NCI-H1048 (cell line): ENCODE results near the gene CEBPA.
"Not testable (repeated sequence)": the region's sequence is repeated elsewhere in the genome, so short reads cannot be mapped to it uniquely, and the experiment has no call there.

Experiments
- DNase-seq: peaks from one replicate; lab custom pipeline; 2025; lab: John Stamatoyannopoulos, UW

The CEBPA gene

DNA sequence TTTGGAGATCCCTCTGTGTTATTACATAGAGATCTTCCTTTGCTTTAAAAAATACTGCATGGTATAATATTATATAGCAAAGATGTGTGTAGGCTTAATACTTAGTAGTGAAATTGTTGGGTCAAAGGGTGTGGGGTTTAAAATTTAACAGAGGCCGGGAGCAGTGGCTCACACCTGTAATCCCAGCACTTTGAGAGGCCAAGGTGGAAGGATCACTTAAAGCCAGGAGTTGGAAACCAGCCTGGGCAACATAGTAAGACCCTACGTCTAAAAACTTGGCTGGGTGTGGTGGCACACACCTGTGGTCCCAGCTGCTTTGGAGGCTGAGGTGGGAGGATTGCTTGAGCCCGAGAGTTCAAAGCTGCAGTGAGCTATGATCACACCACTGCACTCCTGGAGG is 22.3 kb upstream of the CEBPA start:
- no peak for DNase-seq

DNA sequence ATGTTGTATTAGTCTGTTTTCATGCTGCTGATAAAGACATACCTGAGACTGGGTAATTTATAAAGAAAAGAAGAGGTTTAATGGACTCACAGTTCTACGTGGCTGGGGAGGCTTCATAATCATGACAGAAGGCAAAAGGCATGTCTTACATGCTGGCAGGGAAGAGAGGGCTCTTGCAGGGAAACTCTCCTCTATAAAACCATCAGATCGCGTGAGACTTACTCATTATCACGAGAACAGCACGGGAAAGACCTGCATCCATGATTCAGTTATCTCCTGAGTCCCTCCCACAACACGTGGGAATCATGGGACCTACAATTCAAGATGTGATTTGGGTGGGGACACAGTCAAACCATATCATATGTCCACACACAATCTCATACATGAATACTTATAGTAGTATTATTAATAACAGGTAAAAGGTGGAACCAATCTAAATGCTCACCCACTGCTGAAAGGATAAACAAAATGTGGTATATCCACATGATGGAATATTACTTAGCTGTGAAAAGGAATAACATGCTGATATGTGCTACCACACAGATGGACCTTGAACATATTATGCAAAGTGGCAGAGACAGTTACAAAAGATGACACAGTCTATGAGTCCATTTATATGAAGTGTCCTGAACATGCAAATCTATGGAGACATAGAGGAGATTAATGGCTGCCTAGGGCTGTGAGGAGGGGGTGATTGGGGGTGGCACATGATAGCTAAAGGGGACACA is 20.9 kb upstream of the CEBPA start:
- DNase-seq, result no peak

DNA sequence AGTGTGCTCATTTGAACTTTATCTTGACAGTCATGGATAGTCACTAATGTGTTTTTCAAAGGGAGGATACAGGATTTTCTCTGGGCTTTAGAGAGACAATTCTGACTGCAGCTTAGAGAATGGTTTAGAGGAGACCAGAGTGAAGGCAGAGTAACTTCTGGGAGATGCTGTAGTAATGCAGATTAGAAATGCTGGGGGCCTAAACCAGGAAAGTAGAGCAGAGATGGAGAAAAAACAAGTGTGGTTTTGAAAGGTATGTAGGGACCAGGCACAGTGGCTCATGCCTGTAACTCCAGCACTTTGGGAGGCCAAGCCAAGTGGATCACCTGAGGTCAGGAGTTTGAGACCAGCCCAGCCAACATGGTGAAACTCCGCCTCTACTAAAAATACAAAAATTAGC is 18.3 kb upstream of the CEBPA start:
- DNase-seq, result no peak

DNA sequence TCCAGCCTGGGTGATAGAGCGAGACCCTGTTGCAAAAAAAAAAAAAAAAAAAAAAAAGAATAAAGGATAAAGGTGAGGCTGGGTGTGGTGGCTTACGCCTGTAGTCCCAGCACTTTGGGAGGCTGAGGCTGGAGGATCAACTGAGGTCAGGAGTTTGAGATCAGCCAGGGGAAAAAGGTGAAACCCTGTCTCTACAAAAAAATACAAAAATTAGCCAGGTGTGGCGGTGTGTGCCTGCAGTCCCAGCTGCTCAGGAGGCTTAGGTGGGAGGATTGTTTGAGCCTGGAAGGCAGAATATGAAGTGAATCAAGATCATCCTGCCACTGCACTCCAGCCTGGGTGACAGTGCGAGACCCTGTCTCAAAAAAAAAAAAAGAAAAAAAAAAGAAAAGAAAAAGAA is 15.7 kb upstream of the CEBPA start:
- DNase-seq, result not testable (repeated sequence)

DNA sequence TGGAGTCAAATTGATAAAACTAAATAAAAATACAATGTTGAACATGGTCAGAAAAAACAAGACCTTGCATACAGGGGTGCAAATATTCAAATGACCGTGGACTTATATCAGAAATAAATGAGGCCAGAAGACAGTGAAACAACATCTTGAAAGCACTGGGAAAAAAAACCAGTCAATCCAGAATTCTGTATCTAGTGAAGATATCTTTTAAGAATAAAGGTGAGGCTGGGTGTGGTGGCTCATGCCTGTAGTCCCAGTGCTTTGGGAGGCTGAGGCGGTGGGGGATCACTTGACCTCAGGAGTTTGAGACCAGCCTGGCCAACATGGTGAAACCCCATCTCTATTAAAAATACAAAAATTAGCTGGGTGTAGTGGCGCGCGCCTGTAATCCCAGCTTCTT is 15.2 kb upstream of the CEBPA start:
- no peak for DNase-seq

DNA sequence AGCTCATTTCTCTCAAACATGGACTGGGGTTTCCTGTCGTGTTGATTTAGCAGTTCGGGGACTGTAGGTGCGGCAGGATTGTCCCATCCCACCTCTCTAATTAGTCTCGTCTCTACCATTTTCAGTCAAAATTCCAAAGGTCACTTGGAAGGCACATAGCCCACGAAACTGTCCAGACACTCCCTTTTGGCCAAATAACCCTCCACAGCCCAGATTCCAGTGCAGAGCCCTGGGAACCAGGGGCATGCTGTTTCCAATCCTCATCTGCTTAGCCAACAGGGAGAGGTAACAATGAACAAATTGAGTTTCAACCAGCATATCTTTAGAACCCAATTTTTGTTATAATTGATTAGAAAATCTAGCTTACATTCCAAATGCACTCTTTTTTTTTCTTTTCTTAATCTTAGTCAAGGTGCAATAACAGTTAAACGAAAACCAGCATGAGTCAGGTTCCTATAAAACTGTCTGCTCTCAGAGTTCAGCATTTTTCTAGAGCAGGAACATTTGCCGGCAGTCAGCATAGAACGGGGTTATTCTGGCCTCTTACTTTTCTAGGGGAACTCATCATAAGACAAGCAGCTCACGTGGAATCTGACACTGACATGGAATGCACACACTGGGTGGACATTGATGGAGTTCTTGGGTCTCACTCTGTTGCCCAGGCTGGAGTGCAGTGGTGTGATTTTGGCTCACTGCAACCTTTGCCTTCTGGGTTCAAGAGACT is 14.4 kb upstream of the CEBPA start:
- DNase-seq, result no peak

DNA sequence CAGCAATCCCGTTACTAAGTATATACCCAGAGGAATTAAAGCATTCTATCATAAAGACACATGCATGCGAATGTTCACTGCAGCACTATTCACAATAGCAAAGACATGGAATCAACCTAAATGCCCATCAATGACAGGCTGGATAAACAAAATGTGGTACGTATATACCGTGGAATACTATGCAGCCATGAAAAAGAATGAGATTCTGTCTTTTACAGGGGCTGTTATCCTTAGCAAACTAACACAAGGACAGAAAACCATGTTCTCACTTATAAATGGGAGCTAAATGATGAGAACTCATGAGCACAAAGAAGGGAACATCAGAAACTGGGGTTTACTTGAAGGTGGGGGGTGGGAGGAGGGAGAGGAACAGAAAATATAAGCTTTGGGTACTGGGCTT is 10.5 kb upstream of the CEBPA start:
- DNase-seq, result not testable (repeated sequence)

DNA sequence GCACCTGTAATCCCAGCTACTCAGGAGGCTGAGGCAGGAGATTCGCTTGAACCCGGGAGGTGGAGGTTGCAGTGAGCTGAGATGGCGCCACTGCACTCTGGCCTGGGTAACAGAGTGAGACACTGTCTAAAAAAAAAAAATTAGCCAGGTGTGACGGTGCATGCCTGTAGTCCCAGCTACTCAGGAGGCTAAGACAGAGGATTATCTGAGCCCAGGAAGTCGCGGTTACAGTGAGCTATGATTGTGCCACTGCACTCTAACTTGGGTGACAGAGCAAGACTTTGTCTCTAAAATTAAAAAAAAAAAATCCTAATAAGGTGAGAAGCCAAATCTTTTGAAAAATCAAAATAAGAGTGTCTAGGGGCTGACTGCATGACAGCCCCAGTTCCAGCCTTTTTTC is 9.7 kb upstream of the CEBPA start:
- no peak for DNase-seq

DNA sequence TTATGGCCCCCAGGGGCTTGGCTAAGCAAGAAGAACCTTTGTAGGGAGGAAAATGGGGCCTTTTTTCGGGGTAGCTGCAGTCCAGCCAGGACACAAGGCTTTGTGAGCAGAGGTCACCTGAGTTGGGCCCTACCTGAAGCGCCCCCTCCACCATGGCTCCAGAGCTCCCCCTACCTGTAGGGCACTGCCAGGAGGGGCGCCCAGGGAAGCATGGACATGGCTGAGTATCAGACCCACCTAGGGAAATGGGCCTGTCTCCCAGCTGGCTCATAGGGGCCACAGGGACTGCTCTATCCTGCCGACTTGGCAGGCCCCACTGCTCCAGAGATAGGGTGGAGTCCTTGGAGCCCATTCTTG is 9.0 kb upstream of the CEBPA start:
- DNase-seq, result no peak

DNA sequence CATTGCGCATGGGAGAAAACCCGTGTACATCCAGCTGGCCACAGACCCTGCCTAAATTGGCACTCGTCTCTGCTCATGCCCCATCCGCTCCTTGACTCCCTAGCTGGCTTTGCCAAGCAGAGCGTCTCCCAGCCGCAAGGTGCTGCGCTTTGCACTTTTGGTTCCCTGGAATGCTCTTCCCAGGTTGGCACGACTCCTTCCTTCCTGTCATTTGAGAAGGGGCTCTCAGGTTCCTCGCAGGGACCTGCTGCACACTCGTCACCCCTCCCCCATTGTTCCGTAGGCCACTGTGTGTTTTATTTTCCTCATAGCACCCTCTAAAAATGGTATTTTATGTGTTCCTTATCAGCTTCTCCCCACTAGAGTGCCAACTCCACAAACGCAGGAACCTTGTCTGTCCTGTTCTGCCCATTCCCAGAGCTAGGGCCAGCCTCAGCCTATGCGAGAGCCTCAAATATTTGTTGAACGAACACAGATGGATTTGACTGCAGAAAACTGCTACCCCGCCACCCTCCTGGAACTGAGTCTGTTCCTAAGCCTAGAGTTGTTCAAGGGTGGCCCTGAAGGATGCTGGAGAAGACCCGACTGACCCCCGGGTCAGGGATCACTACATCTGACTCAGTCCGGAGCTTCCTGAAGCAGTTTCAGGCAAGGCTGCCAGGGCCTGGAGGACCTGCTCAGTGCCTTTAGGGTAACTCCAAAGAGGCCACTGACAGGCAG is 8.4 kb upstream of the CEBPA start:
- DNase-seq, result no peak

DNA sequence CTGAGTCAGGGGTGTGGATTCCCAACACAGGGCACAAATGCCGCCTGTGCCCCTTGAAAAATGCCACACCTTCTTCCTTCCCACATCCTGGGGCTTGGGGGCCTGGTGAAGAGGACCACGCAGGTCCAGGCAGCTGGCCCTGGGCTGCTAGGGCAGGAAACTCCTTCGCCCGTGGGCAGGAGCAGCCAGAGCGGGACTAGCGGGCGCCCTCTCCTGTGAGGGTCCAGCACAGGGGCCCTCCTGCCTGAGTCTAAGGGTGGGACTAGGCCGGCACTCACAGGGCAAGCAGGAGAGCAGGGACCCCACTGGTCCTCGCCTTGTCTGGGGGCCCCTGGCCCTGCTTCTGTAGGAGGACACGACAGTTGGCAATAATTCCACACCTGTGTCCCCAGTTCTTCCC is 7.5 kb upstream of the CEBPA start:
- DNase-seq, result no peak

DNA sequence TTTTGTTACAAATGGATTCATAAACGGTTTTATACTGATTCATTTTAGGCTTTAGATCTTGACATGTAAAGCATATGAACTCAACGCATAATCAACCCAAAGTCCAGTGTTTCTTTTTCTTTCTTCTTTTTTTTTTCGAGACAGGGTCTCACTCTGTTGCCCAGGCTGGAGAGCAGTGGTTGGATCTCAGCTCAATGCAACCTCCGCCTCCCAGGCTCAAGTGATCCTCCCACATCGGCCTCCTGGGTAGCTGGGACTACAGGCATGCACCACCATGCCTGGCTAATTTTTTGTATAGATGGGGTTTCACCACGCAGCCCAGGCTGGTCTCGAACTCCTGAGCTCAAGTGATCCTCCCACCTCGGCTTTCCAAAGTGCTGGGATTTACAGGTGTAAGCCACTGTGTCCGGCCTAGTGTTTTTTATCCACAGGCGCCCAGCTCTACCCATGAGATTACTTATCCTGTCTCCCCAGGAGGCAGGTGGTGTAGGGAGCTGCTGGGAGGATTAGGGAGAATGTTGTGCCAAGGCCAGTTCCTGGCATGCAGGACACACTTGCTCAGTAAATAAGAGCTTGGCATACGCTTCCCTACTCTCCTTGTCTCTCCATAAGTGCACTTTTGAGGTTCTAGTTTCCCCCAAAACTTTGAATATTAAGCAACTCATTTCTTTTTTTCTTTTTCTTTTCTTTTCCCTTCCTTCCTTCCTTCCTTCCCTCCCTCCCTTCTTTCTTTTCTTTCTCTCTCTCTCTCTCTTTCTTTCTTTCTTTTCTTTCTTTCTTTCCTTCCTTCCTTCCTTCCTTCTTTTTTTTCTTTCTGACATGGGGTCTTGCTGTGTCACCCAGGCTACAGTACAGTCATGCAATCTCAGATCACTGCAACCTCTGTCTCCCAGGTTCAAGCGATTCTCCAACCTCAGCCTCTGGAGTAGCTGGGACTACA is 4.8 kb upstream of the CEBPA start:
- DNase-seq, result no peak

DNA sequence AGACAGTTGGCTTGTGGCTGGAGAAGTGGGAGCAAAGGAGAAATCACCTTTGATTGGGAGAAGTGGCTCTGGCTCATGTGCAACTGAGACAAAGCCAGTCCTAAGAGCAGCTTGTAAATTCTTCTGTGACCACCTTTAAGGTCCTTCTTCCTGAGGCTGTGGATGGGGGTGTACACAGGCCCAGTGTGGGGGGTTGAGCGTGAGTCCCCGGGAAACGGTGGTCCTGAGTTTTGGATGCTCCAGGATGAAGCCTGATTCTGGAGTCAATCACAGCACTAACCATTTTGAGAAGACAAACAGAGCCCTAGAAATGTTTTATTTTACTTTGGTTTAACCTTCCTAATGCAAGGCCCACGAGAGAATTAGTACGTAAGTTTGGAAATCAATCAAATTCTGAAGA is 3.9 kb upstream of the CEBPA start:
- DNase-seq, result no peak

DNA sequence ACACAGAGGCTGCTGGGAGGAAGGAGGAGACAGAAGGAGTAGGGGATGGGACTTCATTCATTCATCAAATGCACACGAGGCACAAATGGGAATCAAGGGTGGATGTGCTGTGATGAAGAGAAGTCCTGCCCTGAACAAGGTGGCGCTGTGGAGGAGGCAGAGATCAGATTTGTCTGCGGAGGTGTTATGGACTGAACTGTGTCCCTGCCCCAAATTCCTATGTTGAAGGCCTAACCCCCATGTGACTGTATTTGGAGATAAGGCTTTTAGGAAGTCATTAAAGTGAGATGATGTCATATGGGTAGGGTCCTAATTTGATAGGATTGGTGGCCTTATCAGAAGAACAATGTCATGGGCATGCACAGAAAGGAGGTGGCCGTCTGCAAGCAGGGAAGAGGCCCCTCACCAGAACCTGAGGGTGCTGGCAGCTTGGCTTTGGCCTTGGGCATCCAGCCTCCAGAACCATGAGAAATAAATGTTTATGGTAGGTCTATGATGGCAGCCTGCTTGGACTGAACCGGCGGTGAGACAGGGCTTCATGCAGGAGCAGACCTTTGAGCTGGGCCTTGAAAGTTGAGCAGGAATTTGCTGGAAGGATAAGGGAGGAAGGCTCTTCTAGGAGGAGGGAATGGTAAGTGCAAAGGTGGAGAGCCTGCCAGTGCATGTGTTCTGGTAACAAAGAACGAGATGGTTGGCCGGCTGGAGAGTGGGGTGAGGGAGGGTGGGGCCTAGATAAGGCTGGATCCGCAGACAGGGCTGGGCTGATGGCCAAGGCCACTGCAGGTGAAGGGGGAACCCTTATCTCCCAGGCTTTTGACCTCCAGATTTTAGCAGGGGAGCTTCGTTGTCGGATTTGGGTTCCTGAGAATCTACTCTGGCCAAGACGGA is 2.7 kb upstream of the CEBPA start:
- DNase-seq, result no peak

DNA sequence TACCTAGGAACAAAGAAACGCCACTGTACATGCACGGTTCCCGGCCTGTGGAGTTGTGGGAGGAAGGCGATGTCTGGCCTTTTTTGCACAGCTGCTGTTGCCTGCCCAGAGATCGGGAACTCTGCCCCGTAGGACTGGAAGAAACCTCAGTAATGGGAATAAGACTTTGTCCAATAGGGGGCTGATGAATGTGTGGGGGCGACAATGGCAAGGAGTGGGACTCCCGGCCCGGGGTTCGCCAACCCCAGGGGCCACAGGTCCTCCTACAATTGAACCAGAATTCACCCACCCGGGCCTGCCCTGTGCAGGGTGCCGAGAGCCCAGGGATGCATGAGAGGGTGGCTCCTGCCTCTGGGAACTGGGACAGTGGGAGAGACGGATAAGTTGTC is 2.0 kb upstream of the CEBPA start:
- DNase-seq, result no peak

DNA sequence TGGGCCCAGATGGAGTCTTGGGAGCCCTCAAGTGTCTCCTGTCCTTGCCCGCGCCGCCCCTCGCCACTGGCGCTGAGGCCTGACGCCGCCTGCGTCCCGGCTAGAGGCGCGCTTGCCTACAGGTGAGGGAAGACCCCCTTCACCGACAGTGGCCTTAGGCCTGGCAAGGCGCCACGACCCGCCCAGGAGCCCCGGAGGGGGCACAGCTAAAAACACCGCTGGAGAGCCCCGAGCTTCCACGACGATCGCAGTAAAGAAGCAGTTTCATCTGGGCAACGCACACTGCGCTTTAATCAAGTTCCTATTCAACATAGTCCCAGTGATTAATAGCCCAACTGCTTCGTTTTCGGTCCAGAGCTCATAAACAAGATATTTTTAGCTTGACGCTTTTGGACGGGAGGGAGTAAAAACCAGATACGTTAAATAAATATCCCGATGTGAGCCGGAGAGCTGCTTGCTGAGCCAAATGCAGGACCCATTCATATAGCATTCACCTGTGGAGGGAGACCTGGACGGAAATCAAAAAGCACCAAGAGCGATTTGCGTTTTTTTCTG is 1.5 kb upstream of the CEBPA start:
- no peak for DNase-seq

DNA sequence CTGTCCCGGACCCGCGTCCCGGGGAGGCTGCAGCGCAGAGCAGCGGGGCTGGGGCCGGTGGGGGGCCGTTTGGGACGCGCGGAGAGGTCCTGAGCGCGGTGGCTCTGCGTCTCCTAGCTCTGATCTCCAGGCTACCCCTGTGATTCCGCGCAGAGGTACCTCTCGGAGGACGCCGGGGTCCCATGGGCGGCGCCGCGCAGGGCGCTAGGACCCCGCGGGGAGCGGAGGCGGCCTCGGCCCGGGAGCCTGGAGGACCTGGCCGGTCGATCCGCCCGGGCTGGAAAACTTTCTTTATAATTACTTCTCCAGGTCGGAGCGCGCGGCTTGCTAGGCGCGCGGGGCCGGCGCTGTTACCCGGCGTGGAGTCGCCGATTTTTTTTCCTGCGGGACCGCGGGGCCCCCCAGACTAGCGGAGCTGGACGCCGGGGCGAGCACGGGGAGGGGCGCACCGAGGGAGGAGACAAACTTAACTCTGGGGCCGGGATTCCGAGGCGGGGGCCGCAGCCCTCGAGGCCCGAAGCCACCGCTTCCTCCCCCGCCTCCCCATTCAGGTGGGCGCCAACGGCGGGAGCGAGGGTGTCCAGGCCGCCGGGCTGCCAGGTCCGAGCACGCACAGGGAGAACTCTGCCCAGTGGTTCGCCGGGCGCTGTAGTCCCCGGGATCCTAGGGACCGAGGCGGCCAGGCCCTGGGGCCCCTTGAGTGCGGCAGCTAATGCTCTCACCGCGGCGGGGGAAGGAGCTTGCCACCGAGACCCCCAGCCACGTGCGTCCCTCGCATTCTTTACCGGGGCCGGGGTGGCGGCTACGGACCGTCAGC is 848 bp upstream of the CEBPA start:
- peak; percentile 31 for DNase-seq

DNA sequence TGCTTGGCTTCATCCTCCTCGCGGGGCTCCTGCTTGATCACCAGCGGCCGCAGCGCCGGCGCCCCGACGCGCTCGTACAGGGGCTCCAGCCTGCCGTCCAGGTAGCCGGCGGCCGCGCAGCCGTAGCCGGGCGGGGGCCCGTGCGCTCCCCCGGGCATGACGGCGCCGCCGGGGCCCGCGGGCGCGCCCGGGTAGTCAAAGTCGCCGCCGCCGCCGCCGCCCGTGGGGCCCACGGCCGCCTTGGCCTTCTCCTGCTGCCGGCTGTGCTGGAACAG is 497 bp downstream of the CEBPA start:
- DNase-seq, result no peak

DNA sequence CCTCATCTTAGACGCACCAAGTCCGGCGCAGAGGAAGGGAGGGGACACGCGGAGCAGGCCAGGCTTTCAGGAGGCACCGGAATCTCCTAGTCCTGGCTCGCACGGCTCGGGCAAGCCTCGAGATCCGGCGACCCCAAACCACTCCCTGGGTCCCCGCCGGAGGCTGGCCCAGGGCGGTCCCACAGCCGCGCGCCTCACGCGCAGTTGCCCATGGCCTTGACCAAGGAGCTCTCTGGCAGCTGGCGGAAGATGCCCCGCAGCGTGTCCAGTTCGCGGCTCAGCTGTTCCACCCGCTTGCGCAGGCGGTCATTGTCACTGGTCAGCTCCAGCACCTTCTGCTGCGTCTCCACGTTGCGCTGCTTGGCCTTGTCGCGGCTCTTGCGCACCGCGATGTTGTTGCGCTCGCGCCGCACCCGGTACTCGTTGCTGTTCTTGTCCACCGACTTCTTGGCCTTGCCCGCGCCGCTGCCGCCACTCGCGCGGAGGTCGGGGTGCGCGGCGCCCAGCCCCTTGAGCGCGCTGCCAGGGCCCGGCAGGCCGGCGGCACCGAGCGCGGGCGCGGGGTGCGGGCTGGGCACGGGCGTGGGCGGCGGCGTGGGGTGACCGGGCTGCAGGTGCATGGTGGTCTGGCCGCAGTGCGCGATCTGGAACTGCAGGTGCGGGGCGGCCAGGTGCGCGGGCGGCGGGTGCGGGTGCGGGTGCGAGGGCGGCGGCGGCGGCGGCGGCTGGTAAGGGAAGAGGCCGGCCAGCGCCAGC is 1.0 kb downstream of the CEBPA start:
- no peak for DNase-seq

DNA sequence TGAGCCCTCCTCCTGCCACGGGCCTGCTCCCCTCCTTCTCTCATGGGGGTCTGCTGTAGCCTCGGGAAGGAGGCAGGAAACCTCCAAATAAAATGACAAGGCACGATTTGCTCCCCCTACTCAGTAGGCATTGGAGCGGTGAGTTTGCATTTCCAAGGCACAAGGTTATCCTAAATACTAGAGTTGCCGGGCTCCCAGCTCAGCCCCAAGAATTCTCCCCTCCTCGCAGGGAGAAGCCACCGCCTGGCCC is 1.5 kb downstream of the CEBPA start:
- no peak for DNase-seq
